HUES6 (cell line): ENCODE data around the gene DCAF11.

Experiments used
- H3K27ac ChIP-seq: 2 replicates; pipeline ENCODE4 v1.7.0; 2013; ENCODE audit warnings: low read depth, mild to moderate bottlenecking, low read length, inconsistent platforms
- H3K27me3 ChIP-seq: 2 replicates; pipeline ENCODE4 v1.6.1; 2013; ENCODE audit warnings: low read length; ENCODE audit not compliant: control insufficient read depth, insufficient read depth
- H3K36me3 ChIP-seq: 2 replicates; pipeline ENCODE4 v1.6.1; 2013; ENCODE audit warnings: low read length; ENCODE audit not compliant: control insufficient read depth, insufficient read depth
- H3K4me1 ChIP-seq: 2 replicates; pipeline ENCODE4 v1.6.1; 2013; ENCODE audit warnings: low read length; ENCODE audit not compliant: control insufficient read depth, insufficient read depth
- H3K4me3 ChIP-seq: 2 replicates; pipeline ENCODE4 v1.5.1; 2013; ENCODE audit warnings: low read depth, low read length
- H3K9ac ChIP-seq: one replicate; pipeline ENCODE4 v1.6.1; 2013; ENCODE audit warnings: mild to moderate bottlenecking, low read length
- H3K9me3 ChIP-seq: 2 replicates; pipeline ENCODE4 v1.6.1; 2013; ENCODE audit warnings: low read depth, low read length; ENCODE audit not compliant: control insufficient read depth, insufficient read depth

The DCAF11 gene

GRCh38 chr14:24157331-24157730, 42.8 kb downstream of the DCAF11 start:
- Histone ChIP-seq H3K4me1 (peaks cover 12% of the 10 kb centered on the region), H3K9ac (no peak overlapping the region), H3K4me3 (no peak overlapping the region), H3K36me3 (peaks cover 60% of the 10 kb centered on the region), H3K27me3 (no peaks in the 10 kb centered on the region), H3K9me3 (no peaks in the 10 kb centered on the region), H3K27ac (no peak overlapping the region)

- no peaks in the 10 kb centered on the region for H3K9me3 ChIP-seq
- peaks cover 12% of the 10 kb centered on the region for H3K4me1 ChIP-seq
- peaks cover 69% of the 10 kb centered on the region for H3K36me3 ChIP-seq
- no peaks in the 10 kb centered on the region for H3K27me3 ChIP-seq
- no peak overlapping the region for H3K4me3 ChIP-seq
- H3K27ac ChIP-seq: no peak overlapping the region
- H3K9ac ChIP-seq: no peak overlapping the region
Observed at GRCh38 chr14:24159777-24160498, 45.4 kb downstream of the DCAF11 start.

- Histone ChIP-seq H3K4me3 (no peak overlapping the region), H3K27me3 (no peaks in the 10 kb centered on the region), H3K9me3 (no peaks in the 10 kb centered on the region), H3K27ac (no peak overlapping the region), H3K4me1 (peaks cover 12% of the 10 kb centered on the region), H3K9ac (no peak overlapping the region), H3K36me3 (peaks cover 69% of the 10 kb centered on the region)
Observed at GRCh38 chr14:24160499-24160849, 45.9 kb downstream of the DCAF11 start.

- H3K36me3 ChIP-seq: peaks cover 69% of the 10 kb centered on the region
- H3K27me3 ChIP-seq: no peaks in the 10 kb centered on the region
- no peaks in the 10 kb centered on the region for H3K9me3 ChIP-seq
- H3K27ac ChIP-seq: no peak within 1 kb of the TSS; the same call in 1 of the 2 replicates
- peak within 1 kb of the TSS; percentile 58 for H3K4me3 ChIP-seq
- H3K4me1 ChIP-seq: peaks cover 12% of the 10 kb centered on the region
- H3K9ac ChIP-seq: peak within 1 kb of the TSS; percentile 54
Observed at GRCh38 chr14:24160850-24161804, 46.5 kb downstream of the DCAF11 start, which contains the start of gene IRF9. Gene IRF9 (plus strand): TSS chr14:24161265. CDS start chr14:24162145, 880 bp downstream.

- Histone ChIP-seq H3K9me3 (no peaks in the 10 kb centered on the region), H3K4me3 (peak overlapping the region; percentile 58; the same call in 1 of the 2 replicates), H3K4me1 (peaks cover 12% of the 10 kb centered on the region), H3K27ac (no peak overlapping the region), H3K36me3 (peaks cover 69% of the 10 kb centered on the region), H3K27me3 (no peaks in the 10 kb centered on the region), H3K9ac (peak overlapping the region; percentile 45)
Observed at GRCh38 chr14:24162093-24162492, 47.5 kb downstream of the DCAF11 start.

- Histone ChIP-seq H3K27ac (no peak overlapping the region), H3K36me3 (peaks cover 58% of the 10 kb centered on the region), H3K4me1 (peaks cover 12% of the 10 kb centered on the region), H3K9me3 (no peaks in the 10 kb centered on the region), H3K4me3 (no peak overlapping the region), H3K9ac (no peak overlapping the region), H3K27me3 (no peaks in the 10 kb centered on the region)
Observed at GRCh38 chr14:24164518-24164991, 50.0 kb downstream of the DCAF11 start.

- no peak overlapping the region for H3K4me3 ChIP-seq
- H3K27ac ChIP-seq: no peak overlapping the region
- peaks cover 9% of the 10 kb centered on the region for H3K4me1 ChIP-seq
- H3K9me3 ChIP-seq: no peaks in the 10 kb centered on the region
- H3K36me3 ChIP-seq: peaks cover 46% of the 10 kb centered on the region
- H3K27me3 ChIP-seq: no peaks in the 10 kb centered on the region
- H3K9ac ChIP-seq: no peak overlapping the region
Observed at GRCh38 chr14:24165785-24166184, 51.2 kb downstream of the DCAF11 start.

- Histone ChIP-seq H3K27ac (no peak overlapping the region), H3K9ac (no peak overlapping the region), H3K27me3 (no peaks in the 10 kb centered on the region), H3K4me3 (no peak overlapping the region), H3K4me1 (peaks cover 7% of the 10 kb centered on the region), H3K36me3 (peaks cover 42% of the 10 kb centered on the region), H3K9me3 (no peaks in the 10 kb centered on the region)
Observed at GRCh38 chr14:24167469-24168114, 53.0 kb downstream of the DCAF11 start.

- H3K27me3 ChIP-seq: no peaks in the 10 kb centered on the region
- peak within 1 kb of the TSS; percentile 61 for H3K4me3 ChIP-seq
- no peak within 1 kb of the TSS for H3K27ac ChIP-seq
- H3K36me3 ChIP-seq: peaks cover 29% of the 10 kb centered on the region
- peak within 1 kb of the TSS; percentile 66 for H3K9ac ChIP-seq
- peaks cover 8% of the 10 kb centered on the region for H3K4me1 ChIP-seq
- no peaks in the 10 kb centered on the region for H3K9me3 ChIP-seq
Observed at GRCh38 chr14:24171422-24172260, 57.1 kb downstream of the DCAF11 start, which contains the start of gene REC8. Gene REC8 (plus strand): TSS chr14:24172080. CDS start chr14:24172553, 473 bp downstream.

GRCh38 chr14:24172261-24172860, 57.8 kb downstream of the DCAF11 start:
- no peaks in the 10 kb centered on the region for H3K27me3 ChIP-seq
- peaks cover 32% of the 10 kb centered on the region for H3K36me3 ChIP-seq
- peak overlapping the region; percentile 61 for H3K4me3 ChIP-seq
- H3K9me3 ChIP-seq: no peaks in the 10 kb centered on the region
- no peak overlapping the region for H3K27ac ChIP-seq
- peak overlapping the region; percentile 66 for H3K9ac ChIP-seq
- H3K4me1 ChIP-seq: peaks cover 8% of the 10 kb centered on the region
